Measurements from ENCODE around the gene SELENOM. TPM values are rescaled to one million over a fixed set of nuclear protein-coding genes. Genes with fewer than 3 reads are reported as not detected.

The SELENOM gene
- total RNA-seq, 1 donor from 2014 or later: 89.0 TPM

GRCh38 chr22:31088233-31088986 lies 19.0 kb downstream of the SELENOM start:
- intact Hi-C loops (cut with DNase I): no loop called here
- no peak overlapping the region for H3K4me3 ChIP-seq
- no peak overlapping the region for H3K27ac ChIP-seq
- H3K4me1 ChIP-seq: peaks cover 26% of the 10 kb centered on the region
- H3K27me3 ChIP-seq: no peaks in the 10 kb centered on the region
- TF ChIP-seq, protein P1, sequence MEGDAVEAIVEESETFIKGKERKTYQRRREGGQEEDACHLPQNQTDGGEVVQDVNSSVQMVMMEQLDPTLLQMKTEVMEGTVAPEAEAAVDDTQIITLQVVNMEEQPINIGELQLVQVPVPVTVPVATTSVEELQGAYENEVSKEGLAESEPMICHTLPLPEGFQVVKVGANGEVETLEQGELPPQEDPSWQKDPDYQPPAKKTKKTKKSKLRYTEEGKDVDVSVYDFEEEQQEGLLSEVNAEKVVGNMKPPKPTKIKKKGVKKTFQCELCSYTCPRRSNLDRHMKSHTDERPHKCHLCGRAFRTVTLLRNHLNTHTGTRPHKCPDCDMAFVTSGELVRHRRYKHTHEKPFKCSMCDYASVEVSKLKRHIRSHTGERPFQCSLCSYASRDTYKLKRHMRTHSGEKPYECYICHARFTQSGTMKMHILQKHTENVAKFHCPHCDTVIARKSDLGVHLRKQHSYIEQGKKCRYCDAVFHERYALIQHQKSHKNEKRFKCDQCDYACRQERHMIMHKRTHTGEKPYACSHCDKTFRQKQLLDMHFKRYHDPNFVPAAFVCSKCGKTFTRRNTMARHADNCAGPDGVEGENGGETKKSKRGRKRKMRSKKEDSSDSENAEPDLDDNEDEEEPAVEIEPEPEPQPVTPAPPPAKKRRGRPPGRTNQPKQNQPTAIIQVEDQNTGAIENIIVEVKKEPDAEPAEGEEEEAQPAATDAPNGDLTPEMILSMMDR (IDR thresholded peaks at IDR 0.05): no peak
- ATAC-seq (no peak), DNase-seq (no peak)
- peaks cover 52% of the 10 kb centered on the region for H3K36me3 ChIP-seq
- no peaks in the 10 kb centered on the region for H3K9me3 ChIP-seq

DNA sequence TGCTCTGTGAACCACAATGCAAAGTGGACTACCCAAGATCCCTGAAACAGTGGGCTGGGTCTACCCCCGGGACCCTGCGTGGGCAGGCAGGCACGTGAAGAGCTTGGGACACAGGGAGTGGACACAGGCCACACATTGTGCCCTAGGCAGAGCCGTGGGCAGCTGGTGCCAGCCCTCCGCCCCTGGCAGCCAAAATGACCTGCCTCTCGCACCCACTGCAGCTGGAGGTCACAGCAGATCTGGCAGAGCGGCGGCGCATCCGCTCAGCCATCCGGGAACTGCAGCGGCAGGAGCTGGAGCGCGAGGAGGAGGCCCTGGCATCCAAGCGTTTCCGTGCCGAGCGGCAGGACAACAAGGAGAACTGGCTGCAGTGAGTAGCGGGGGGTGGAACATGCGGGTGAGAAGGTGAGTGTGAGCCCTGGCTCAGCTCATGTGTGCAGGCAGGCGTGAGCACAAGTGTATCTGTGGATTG lies 19.6 kb downstream of the SELENOM start:
- TF ChIP-seq, protein P1 (IDR thresholded peaks at IDR 0.05): no peak
- no peak overlapping the region for H3K27ac ChIP-seq
- intact Hi-C loops (cut with DNase I): no loop called here
- H3K36me3 ChIP-seq: peaks cover 47% of the 10 kb centered on the region
- DNase-seq: no peak
- H3K9me3 ChIP-seq: no peaks in the 10 kb centered on the region
- peaks cover 29% of the 10 kb centered on the region for H3K4me1 ChIP-seq
- no peaks in the 10 kb centered on the region for H3K27me3 ChIP-seq
- no peak for ATAC-seq
- no peak overlapping the region for H3K4me3 ChIP-seq

- no peak overlapping the region for H3K27ac ChIP-seq
- H3K4me1 ChIP-seq: peaks cover 37% of the 10 kb centered on the region
These were observed 20.6 kb downstream of the SELENOM start for GRCh38 chr22:31086703-31087330.

DNA sequence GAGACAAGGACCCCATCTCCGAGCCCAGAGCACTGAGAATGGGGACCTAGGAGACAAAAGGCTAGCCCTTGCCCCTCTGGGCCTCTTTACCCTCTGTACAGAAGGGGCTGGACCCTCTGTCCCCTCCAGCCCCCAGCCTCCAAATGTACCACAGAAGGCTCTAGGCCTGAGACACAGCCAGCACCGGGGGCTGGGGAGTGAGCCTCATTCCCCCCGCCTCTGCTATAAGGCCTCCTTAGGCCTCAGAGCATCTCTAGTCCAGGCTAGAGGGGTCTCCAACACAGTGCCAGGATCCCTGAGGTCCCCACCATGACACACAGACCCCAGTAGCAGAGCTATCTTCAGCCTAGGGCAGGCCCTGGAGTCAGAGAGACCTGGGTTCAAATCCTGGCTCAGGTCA lies 21.4 kb downstream of the SELENOM start:
- DNase-seq: no peak
- Histone ChIP-seq H3K27ac (peak overlapping the region; percentile 94), H3K4me1 (peaks cover 41% of the 10 kb centered on the region), H3K9me3 (no peaks in the 10 kb centered on the region), H3K27me3 (no peaks in the 10 kb centered on the region), H3K4me3 (peak overlapping the region; percentile 91), H3K36me3 (peaks cover 31% of the 10 kb centered on the region)
- no peak for ATAC-seq
- TF ChIP-seq, protein P1 (IDR thresholded peaks at IDR 0.05): no peak
- intact Hi-C loops (cut with DNase I): no loop called here

More at GRCh38 chr22:31086703-31087330, 20.6 kb downstream of the SELENOM start:
- H3K9me3 ChIP-seq: no peaks in the 10 kb centered on the region
- DNase-seq: no peak
- H3K4me3 ChIP-seq: no peak overlapping the region
- peaks cover 38% of the 10 kb centered on the region for H3K36me3 ChIP-seq
- ATAC-seq: no peak
- TF ChIP-seq, protein P1 (IDR thresholded peaks at IDR 0.05): no peak
- intact Hi-C loops (cut with DNase I): no loop called here
- H3K27me3 ChIP-seq: no peaks in the 10 kb centered on the region

DNA sequence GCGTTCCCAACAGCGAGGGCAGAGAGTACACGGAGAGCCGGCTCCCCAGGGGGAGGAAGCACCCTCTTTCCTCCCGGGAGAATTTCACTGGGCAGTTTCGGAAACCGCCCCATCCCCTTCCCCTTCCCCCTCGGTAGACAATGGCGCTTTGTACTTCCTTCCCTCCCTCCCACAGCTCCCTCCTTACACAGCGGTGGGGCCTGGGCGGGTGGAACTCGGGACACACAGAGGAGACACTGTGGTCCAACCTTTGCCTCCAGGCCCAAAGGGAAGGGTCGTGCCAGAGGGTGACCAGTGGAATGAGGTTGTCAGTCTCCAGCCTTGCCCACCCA lies 21.9 kb downstream of the SELENOM start:
- Histone ChIP-seq H3K4me3 (peak overlapping the region; percentile 91), H3K9me3 (no peaks in the 10 kb centered on the region), H3K4me1 (peaks cover 42% of the 10 kb centered on the region), H3K36me3 (peaks cover 26% of the 10 kb centered on the region), H3K27me3 (no peaks in the 10 kb centered on the region), H3K27ac (peak overlapping the region; percentile 94)
- TF ChIP-seq, protein P1 (IDR thresholded peaks at IDR 0.05): peak; percentile 22
- no peak for DNase-seq
- intact Hi-C loops (cut with DNase I): no loop called here
- no peak for ATAC-seq
